NCI-H2196 (cell line): ENCODE results near the gene MOSPD3.

ENCODE experiments used
- DNase-seq: peaks from one replicate; lab custom pipeline; 2025; ENCODE audit not compliant: unreplicated experiment; lab: John Stamatoyannopoulos, UW

Gene MOSPD3

DNA sequence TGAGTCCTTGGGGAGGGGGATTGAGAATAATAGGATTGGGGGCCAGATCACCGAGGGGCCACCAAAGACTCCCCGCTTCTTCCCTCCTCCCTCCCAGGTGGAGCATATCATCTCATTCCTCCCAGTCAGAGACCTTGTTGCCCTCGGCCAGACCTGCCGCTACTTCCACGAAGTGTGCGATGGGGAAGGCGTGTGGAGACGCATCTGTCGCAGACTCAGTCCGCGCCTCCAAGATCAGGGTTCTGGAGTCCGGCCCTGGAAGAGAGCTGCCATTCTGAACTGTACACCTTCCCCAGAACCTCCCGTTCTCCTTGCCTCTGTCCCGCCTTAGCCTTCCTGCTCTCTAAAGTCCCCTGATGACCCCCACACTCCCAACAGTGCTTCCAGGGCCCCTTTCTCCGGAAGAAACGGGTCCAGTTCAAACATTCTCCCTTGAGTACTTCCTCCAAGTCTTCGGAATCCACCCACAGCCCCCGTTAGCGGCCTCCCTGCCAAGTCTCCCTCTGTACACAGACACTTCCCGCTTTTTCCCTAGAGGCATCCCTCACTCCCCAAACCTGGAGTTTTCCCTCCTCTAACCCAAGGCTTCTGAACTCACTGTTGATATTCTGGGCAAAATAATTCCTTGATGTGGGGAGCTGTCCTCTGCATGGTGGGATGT, 22.1 kb upstream of the MOSPD3 start:
- no peak for DNase-seq

DNA sequence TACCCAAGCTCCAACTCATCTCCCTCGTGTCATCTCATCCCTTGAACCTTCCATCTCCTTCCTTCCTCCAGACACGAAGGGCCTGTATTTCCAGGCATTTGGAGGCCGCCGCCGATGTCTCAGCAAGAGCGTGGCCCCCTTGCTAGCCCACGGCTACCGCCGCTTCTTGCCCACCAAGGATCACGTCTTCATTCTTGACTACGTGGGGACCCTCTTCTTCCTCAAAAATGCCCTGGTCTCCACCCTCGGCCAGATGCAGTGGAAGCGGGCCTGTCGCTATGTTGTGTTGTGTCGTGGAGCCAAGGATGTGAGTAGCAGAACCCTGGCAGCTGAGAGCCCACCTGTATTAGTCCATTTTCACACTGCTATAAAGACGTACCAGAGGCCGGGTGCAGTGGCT, 20.7 kb upstream of the MOSPD3 start:
- no peak for DNase-seq

DNA sequence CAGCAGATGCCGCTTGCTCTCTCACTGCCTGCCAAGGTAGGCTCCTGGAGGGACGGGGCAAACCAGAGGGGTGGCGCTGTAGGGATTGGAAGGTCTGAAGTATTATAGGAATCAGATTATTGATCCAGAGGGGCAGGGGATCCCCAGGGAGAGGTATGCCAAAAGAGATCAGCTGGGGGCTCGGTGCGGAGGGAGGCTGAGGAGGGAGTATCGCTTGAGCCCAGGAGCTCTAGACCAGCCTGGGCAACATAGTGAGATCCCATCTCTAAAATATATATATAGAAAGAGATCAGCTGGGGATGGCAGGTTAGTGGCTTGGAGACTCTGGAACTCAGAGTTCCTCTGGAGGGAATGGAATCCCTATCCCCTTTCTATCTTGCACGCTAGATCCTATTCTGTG, 17.2 kb upstream of the MOSPD3 start:
- DNase-seq = no peak

GRCh38 chr7:100598425-100598824, 13.9 kb upstream of the MOSPD3 start:
- DNase-seq = no peak

DNA sequence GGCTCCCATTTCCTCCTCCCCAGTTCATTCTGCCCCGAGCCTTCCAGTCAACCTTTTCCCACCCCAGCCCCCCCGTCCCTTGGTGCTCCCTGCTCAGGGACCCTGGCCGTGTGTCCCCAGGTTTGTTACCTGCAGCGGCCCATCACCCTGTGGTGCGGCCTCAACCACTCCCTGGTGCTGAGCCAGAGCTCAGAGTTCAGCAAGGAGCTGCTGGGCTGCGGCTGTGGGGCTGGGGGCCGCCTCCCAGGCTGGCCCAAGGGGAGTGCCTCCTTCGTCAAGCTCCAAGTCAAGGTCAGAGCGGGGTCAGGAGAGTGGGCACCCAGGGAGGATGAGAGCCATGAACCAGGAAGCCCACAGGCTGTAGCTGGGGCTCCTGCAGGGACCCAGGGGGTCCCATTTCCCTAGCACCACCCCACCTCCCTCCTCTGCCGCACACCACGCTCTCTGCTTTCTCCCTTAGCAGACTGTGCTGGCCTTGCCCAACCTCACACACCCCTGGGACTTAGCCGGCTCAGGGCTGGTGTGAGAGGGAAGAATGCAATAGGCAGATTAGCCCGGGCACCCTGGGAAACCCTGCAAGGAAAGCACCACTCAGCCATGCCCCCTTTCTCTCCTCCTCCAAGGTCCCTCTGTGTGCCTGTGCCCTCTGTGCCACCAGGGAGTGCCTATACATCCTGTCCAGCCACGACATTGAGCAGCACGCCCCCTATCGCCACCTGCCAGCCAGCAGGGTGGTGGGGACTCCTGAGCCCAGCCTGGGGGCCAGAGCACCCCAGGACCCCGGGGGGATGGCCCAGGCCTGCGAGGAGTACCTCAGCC, 12.2 kb upstream of the MOSPD3 start:
- DNase-seq = no peak

- DNase-seq = no peak
These were observed 11.7 kb upstream of the MOSPD3 start for GRCh38 chr7:100600730-100601038.

DNA sequence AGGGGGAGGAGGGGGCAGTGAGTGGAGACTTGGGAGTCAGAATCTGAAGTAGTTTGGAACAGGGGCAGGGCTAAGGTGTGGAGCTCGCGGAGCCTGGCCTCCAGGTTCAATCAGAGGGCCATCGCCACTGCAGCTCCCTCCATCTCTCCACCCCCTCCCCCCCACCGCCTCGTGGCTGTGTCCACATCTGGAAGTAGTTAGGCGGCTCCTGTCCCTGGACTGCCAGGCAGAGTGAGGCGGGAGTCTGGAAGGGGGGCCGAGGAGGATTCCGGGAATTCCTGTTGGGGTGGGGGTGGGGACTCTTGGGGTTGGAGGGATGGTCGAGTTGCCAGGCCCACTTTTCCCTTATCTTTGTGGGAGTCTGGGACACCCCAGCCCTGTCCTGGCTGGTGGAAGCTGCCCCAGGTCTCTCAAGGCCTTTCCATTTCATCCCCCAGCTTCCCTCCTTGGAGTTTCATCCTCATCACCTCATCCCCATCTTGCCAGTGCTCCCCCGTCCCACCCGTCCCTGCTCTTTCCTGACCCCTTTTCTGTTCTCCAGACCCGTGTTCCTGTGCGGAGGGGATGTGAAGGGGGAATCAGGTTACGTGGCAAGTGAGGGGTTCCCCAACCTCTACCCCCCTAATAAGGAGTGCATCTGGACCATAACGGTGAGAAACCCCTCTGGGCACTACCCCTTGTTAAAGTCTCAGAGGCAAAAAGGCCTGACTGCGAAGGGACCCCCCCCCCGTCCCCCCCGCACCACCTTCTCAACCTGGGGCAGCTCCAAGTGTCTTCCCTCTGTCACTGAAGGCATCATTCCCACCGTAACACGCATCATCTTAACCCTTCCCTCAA, 9.2 kb upstream of the MOSPD3 start:
- no peak for DNase-seq

DNA sequence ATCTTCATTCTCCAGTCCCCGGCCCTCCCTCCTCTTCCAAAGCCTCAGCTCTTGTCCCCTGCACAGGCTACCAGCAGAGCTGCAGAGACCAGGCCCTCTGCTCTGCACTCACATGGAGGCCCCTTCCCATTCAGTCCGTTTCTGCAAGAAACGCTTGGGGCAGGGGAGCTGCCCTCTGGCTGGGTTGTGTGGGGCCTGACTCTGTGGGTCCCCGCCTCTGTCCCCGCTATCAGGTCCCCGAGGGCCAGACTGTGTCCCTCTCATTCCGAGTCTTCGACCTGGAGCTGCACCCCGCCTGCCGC, 8.7 kb upstream of the MOSPD3 start:
- DNase-seq = no peak

GRCh38 chr7:100604028-100604975, 8.0 kb upstream of the MOSPD3 start:
- DNase-seq = peak; percentile 71

GRCh38 chr7:100604976-100605911, 7.1 kb upstream of the MOSPD3 start:
- no peak for DNase-seq

- DNase-seq = no peak
These were observed 6.0 kb upstream of the MOSPD3 start for GRCh38 chr7:100606313-100606712.

DNA sequence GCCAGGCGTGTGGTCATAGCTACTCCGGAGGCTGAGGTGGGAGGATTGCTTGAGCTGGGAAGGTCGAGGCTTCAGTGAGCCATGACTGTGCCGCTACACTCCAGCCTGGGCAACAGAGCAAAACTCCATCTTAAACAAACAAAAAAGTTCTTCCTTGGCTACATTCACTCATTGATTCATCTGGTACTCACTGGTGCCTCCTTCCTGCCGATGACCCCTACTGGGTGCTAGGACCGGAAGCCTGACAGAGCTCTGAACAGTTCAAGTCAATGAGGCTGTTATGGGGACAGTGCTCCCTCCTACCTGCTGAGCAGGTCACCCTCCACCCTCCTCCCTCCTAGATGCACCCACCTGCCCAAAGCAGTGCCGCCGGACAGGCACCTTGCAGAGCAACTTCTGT, 5.2 kb upstream of the MOSPD3 start:
- no peak for DNase-seq

DNA sequence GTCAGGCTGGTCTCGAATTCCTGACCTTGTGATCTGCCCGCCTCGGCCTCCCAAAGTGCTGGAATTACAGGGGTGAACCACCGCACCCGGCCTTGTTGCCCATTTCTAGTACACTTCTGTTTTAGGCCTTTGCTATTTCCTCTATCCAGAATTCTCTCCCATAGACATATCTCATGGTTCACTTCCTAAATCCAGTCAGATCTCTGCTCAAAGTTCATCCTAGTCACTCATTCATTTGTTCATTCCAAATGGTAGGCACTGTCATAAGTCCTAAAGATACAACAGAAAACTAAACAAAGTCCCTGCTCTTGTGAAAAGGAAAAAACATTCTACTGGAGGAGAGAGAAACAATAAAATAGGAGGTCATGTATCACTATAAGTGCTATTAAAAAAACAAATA, 2.4 kb upstream of the MOSPD3 start:
- no peak for DNase-seq

- DNase-seq = no peak
These were observed 520 bp downstream of the MOSPD3 start for GRCh38 chr7:100612730-100613390.

DNA sequence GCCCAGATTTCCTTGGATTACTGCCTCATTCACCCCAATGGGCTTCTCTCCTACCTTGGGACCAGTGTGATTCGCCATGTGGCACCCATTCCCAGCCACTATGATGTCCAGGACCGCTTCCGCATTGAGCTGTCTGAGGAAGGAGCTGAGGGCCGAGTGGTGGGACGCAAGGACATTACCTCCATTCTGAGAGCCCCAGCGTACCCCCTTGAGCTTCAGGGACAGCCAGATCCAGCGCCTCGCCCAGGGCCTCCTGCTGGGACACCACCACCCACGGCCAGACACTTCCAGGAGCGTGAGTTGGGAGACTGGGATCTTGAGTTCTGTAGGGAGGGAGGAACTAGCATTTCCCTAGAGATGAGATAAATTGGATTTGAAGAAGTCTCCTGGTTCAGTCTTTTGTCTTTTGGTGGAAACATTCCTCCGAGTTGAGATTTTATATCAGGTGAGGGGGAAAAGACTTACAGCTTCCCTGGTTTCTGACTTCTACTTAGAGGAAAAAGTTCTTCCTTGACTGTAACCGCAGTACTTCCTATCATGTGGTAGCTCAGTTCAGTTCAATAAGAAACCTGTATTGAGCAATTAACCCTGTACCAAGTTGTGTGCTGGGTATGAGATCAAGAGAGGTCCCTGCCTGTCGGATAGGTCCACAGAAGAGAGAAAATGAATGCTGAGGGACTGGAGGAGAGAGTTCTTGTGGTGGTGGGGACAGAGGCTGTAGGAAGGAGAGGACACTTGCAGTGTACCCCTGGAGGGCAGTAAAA, 1.3 kb downstream of the MOSPD3 start:
- no peak for DNase-seq

DNA sequence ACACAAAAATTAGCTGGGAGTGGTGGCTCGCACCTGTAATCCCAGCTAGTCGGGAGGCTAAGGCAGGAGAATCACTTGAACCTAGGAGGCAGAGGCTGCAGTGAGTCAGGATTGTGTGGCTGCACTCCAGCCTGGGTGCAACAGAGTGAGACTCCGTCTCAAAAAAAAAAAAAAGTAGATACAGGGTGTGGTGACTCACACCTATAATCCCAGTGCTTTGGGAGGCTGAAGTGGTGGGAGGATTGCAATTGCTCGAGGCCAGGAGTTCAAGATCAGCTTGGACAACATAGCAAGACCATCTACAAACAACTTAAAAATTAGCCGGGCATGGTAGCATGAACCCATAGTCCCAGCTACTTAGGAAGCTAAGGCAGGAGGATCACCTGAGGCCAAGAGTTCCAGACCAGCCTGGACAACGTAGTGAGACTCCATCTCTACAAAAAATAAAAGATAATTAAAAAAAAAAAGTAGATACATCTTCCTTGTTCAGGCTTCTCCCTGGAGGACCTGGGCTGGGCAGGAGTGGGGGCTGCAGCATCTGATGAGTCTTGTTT, 2.0 kb downstream of the MOSPD3 start:
- DNase-seq = no peak

- DNase-seq = no peak
These were observed 7.9 kb downstream of the MOSPD3 start for GRCh38 chr7:100620239-100620638.

GRCh38 chr7:100620804-100621203, 8.5 kb downstream of the MOSPD3 start:
- no peak for DNase-seq
